GM23338 (cell line): ENCODE results near the gene PTPRQ. TPM values are rescaled to one million over a fixed set of nuclear protein-coding genes. Genes with fewer than 3 reads are reported as not detected.

Source experiments
- ATAC-seq: fragments of 200-7000 bp; cut with Tn5 transposase; 3 replicates; pipeline ENCODE4 v1.9.1; 2020
- DNase-seq: peaks from one replicate; pipeline ENCODE4 v3.0.0-alpha.2; 2015; ENCODE audit warnings: low spot score
- H2AFZ ChIP-seq: fragments of 200-600 bp; sonication (generic); 2 replicates; pipeline ENCODE4 v1.8.0; 2016; ENCODE audit warnings: antibody characterized with exemption, mild to moderate bottlenecking, moderate library complexity
- H3F3A ChIP-seq: fragments of 200-600 bp; sonication (generic); replicated peaks from 2 replicates; pipeline ENCODE4 v1.8.0; 2017; ENCODE audit warnings: antibody characterized with exemption, mixed run types, low read depth
- H3K27ac ChIP-seq: fragments of 200-600 bp; sonication (generic); 2 replicates; pipeline ENCODE4 v1.6.1; 2016; ENCODE audit warnings: low read depth
- H3K27me3 ChIP-seq: fragments of 200-600 bp; sonication (generic); 2 replicates; pipeline ENCODE4 v1.8.0; 2016; ENCODE audit warnings: mild to moderate bottlenecking, mixed run types, moderate library complexity; ENCODE audit not compliant: insufficient read depth
- H3K36me3 ChIP-seq: fragments of 200-600 bp; sonication (generic); 2 replicates; pipeline ENCODE4 v1.8.0; 2016; ENCODE audit warnings: mild to moderate bottlenecking; ENCODE audit not compliant: insufficient read depth
- H3K4me1 ChIP-seq: fragments of 200-600 bp; sonication (generic); 2 replicates; pipeline ENCODE4 v1.8.0; 2016; ENCODE audit warnings: mild to moderate bottlenecking, moderate library complexity; ENCODE audit not compliant: insufficient read depth
- H3K4me2 ChIP-seq: fragments of 200-600 bp; sonication (generic); 2 replicates; pipeline ENCODE4 v1.7.1; 2017; ENCODE audit warnings: mixed run types
- H3K4me3 ChIP-seq: fragments of 200-600 bp; sonication (generic); 2 replicates; pipeline ENCODE4 v1.6.1; 2016; ENCODE audit warnings: mixed run types
- H3K79me2 ChIP-seq: fragments of 200-600 bp; sonication (generic); replicated peaks from 2 replicates; pipeline ENCODE4 v1.8.0; 2017; ENCODE audit warnings: mild to moderate bottlenecking; ENCODE audit not compliant: insufficient read depth
- H3K9me2 ChIP-seq: fragments of 200-600 bp; sonication (generic); 2 replicates; pipeline ENCODE4 v1.8.0; 2017; ENCODE audit not compliant: insufficient read depth
- H4K20me1 ChIP-seq: fragments of 200-600 bp; sonication (generic); replicated peaks from 2 replicates; pipeline ENCODE4 v1.8.0; 2017; ENCODE audit warnings: mild to moderate bottlenecking; ENCODE audit not compliant: insufficient read depth
- H3K27ac Mint-ChIP-seq: 2 replicates; pipeline ENCODE4 v1.8.0; 2020; ENCODE audit warnings: inconsistent platforms, mild to moderate bottlenecking, moderate library complexity, mixed read lengths
- H3K27me3 Mint-ChIP-seq: 3 replicates; pipeline ENCODE4 v1.8.0; 2022; ENCODE audit warnings: low read depth, mild to moderate bottlenecking, moderate library complexity, mixed read lengths, inconsistent platforms; ENCODE audit not compliant: insufficient read depth, poor library complexity
- H3K36me3 Mint-ChIP-seq: 3 replicates; pipeline ENCODE4 v1.8.0; 2021; ENCODE audit warnings: low read depth, mild to moderate bottlenecking, inconsistent platforms, moderate library complexity, mixed read lengths
- H3K4me1 Mint-ChIP-seq: 3 replicates; pipeline ENCODE4 v1.8.0; 2020; ENCODE audit warnings: mild to moderate bottlenecking, inconsistent platforms, mixed read lengths
- H3K4me3 Mint-ChIP-seq: 3 replicates; pipeline ENCODE4 v1.8.0; 2021; ENCODE audit warnings: moderate library complexity, mild to moderate bottlenecking, inconsistent platforms, mixed read lengths
- H3K9me3 Mint-ChIP-seq: 3 replicates; pipeline ENCODE4 v1.8.0; 2020; ENCODE audit warnings: moderate library complexity, mild to moderate bottlenecking, inconsistent platforms, mixed read lengths
- EZH2 ChIP-seq: fragments of 200-600 bp; sonication (generic); IDR thresholded peaks from one replicate; pipeline ENCODE4 v1.8.0; 2017; ENCODE audit warnings: antibody characterized with exemption, mild to moderate bottlenecking, low read depth; ENCODE audit not compliant: unreplicated experiment
- EZH2phosphoT487 ChIP-seq: fragments of 200-600 bp; sonication (generic); IDR thresholded peaks from one replicate; pipeline ENCODE4 v1.8.1; 2018; ENCODE audit warnings: antibody characterized with exemption; ENCODE audit not compliant: unreplicated experiment
- JUNB ChIP-seq: IDR thresholded peaks from one replicate; pipeline ENCODE4 v1.6.1; 2016; ENCODE audit warnings: antibody characterized with exemption; ENCODE audit not compliant: unreplicated experiment
- NANOG ChIP-seq: IDR thresholded peaks from 2 replicates; pipeline ENCODE4 v1.6.1; 2016; ENCODE audit warnings: antibody characterized with exemption, borderline replicate concordance
- STAT1 ChIP-seq: IDR thresholded peaks from one replicate; pipeline ENCODE4 v1.6.1; 2016; ENCODE audit warnings: antibody characterized with exemption; ENCODE audit not compliant: unreplicated experiment
- ZNF114 ChIP-seq: fragments of 250-450 bp; sonication (Bioruptor Pico); IDR thresholded peaks from 2 replicates; pipeline ENCODE4 v1.5.0; 2020; ENCODE audit warnings: mild to moderate bottlenecking, moderate library complexity
- ZNF331 ChIP-seq: fragments of 250-450 bp; sonication (Bioruptor Pico); IDR thresholded peaks from 2 replicates; pipeline ENCODE4 v1.5.0; 2020; ENCODE audit warnings: low read depth, mild to moderate bottlenecking, moderate library complexity
- ZNF462 ChIP-seq: fragments of 250-450 bp; sonication (Bioruptor Pico); IDR thresholded peaks from 2 replicates; pipeline ENCODE4 v1.5.0; 2020; ENCODE audit warnings: mild to moderate bottlenecking, moderate library complexity
- polyA plus RNA-seq: library from polyadenylated mRNA; unstranded; fragments of >200 nt; fragmentation: Nextera tagmentation; extraction: Ambion mirVana; gene quantifications from 2 replicates; pipeline ENCODE4 v1.2.1, GENCODE V29; 2016
- total RNA-seq: library from RNA; depleted of rRNA; stranded (reverse); fragments of >200 nt; shearing (Covaris generic); gene quantifications from 2 replicates; pipeline ENCODE4 v1.2.3, GENCODE V29; 2014
- TF ChIP-seq, protein P1 (sequence below), 2 experiments: fragments of 200-600 bp in 1 of 2; sonication (generic) in 1 of 2; conservative IDR thresholded peaks; 2 replicates each; pipeline versions ENCODE4 v1.5.1 to v1.6.1; 2016 to 2017; ENCODE audit warnings: antibody characterized with exemption in 2 of 2, low read depth in 2 of 2, mild to moderate bottlenecking in 2 of 2, moderate library complexity in 1 of 2
- TF ChIP-seq, protein P2 (sequence below): IDR thresholded peaks from one replicate; pipeline ENCODE4 v1.6.1; 2018; ENCODE audit warnings: antibody characterized with exemption; ENCODE audit not compliant: unreplicated experiment

PTPRQ gene
- total and polyA plus RNA-seq, 2 experiments from 2014 or later: not detected

GRCh38 chr12:80596509-80596908, 152.5 kb downstream of the PTPRQ start:
- Histone ChIP-seq H4K20me1 (no peaks in the 10 kb centered on the region), H3F3A (no peaks in the 10 kb centered on the region), H3K4me2 (no peak overlapping the region), H3K27ac (no peak overlapping the region), H3K27me3 (no peaks in the 10 kb centered on the region), H3K79me2 (no peaks in the 10 kb centered on the region), H2AFZ (no peak overlapping the region), H3K9me2 (no peaks in the 10 kb centered on the region), H3K36me3 (no peaks in the 10 kb centered on the region), H3K4me1 (peaks cover 9% of the 10 kb centered on the region; the same call in 1 of the 2 replicates), H3K4me3 (no peak overlapping the region)
- Mint-ChIP-seq H3K4me1 (peaks cover 7% of the 10 kb centered on the region; the same call in 2 of the 3 replicates), H3K9me3 (no peaks in the 10 kb centered on the region), H3K36me3 (no peaks in the 10 kb centered on the region), H3K27me3 (no peaks in the 10 kb centered on the region), H3K4me3 (no peak overlapping the region), H3K27ac (no peak overlapping the region)
- DNase-seq: no peak
- TF ChIP-seq, protein P1, sequence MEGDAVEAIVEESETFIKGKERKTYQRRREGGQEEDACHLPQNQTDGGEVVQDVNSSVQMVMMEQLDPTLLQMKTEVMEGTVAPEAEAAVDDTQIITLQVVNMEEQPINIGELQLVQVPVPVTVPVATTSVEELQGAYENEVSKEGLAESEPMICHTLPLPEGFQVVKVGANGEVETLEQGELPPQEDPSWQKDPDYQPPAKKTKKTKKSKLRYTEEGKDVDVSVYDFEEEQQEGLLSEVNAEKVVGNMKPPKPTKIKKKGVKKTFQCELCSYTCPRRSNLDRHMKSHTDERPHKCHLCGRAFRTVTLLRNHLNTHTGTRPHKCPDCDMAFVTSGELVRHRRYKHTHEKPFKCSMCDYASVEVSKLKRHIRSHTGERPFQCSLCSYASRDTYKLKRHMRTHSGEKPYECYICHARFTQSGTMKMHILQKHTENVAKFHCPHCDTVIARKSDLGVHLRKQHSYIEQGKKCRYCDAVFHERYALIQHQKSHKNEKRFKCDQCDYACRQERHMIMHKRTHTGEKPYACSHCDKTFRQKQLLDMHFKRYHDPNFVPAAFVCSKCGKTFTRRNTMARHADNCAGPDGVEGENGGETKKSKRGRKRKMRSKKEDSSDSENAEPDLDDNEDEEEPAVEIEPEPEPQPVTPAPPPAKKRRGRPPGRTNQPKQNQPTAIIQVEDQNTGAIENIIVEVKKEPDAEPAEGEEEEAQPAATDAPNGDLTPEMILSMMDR (conservative IDR thresholded peaks at IDR 0.05; ENCODE audit: low read depth in 2 of 2): no peak
- TF ChIP-seq ZNF462 (CRISPR knock-in tag) (no peak), EZH2 (no peak), EZH2phosphoT487 (no peak), ZNF331 (no peak), NANOG (no peak), JUNB (no peak), STAT1 (no peak), ZNF114 (CRISPR knock-in tag) (no peak)
- TF ChIP-seq, protein P2, sequence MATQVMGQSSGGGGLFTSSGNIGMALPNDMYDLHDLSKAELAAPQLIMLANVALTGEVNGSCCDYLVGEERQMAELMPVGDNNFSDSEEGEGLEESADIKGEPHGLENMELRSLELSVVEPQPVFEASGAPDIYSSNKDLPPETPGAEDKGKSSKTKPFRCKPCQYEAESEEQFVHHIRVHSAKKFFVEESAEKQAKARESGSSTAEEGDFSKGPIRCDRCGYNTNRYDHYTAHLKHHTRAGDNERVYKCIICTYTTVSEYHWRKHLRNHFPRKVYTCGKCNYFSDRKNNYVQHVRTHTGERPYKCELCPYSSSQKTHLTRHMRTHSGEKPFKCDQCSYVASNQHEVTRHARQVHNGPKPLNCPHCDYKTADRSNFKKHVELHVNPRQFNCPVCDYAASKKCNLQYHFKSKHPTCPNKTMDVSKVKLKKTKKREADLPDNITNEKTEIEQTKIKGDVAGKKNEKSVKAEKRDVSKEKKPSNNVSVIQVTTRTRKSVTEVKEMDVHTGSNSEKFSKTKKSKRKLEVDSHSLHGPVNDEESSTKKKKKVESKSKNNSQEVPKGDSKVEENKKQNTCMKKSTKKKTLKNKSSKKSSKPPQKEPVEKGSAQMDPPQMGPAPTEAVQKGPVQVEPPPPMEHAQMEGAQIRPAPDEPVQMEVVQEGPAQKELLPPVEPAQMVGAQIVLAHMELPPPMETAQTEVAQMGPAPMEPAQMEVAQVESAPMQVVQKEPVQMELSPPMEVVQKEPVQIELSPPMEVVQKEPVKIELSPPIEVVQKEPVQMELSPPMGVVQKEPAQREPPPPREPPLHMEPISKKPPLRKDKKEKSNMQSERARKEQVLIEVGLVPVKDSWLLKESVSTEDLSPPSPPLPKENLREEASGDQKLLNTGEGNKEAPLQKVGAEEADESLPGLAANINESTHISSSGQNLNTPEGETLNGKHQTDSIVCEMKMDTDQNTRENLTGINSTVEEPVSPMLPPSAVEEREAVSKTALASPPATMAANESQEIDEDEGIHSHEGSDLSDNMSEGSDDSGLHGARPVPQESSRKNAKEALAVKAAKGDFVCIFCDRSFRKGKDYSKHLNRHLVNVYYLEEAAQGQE: no peak
- ATAC-seq: no peak
